ENCODE data around the gene NDRG4.

DNA sequence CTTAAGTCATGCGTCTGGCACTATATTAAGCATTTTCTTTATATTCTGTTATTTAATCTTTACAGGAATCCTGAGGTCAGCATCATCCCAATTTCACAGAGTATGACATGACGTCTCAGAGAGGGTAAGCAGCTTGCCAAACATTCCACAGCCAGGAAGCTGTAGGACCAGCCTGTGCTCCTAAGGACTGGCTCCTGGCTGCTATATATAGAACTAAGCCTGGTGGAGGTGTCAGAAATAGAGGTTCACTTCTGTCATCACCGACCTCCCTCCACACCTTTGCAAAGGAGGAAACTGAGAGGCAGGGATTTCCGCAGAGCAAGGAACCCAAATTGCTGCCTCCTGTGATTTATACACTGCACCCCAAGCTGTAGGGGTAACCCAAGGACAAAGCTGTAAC, 37.9 kb upstream of the NDRG4 start:
- TF ChIP-seq, protein P1, sequence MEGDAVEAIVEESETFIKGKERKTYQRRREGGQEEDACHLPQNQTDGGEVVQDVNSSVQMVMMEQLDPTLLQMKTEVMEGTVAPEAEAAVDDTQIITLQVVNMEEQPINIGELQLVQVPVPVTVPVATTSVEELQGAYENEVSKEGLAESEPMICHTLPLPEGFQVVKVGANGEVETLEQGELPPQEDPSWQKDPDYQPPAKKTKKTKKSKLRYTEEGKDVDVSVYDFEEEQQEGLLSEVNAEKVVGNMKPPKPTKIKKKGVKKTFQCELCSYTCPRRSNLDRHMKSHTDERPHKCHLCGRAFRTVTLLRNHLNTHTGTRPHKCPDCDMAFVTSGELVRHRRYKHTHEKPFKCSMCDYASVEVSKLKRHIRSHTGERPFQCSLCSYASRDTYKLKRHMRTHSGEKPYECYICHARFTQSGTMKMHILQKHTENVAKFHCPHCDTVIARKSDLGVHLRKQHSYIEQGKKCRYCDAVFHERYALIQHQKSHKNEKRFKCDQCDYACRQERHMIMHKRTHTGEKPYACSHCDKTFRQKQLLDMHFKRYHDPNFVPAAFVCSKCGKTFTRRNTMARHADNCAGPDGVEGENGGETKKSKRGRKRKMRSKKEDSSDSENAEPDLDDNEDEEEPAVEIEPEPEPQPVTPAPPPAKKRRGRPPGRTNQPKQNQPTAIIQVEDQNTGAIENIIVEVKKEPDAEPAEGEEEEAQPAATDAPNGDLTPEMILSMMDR (IDR thresholded peaks at IDR 0.05), result no peak
- no peak for TF ChIP-seq EZH2 (IDR thresholded peaks at IDR 0.05; ENCODE audit: borderline replicate concordance, insufficient read depth, low read depth, low read length, poor library complexity, severe bottlenecking)
